ENCODE data around the gene GAB2. TPM values are rescaled to one million over a fixed set of nuclear protein-coding genes. Genes with fewer than 3 reads are reported as not detected.
A peak's percentile ranks its signal among the peaks of the same experiment; 100 is the strongest.
"Not testable (repeated sequence)": the region's sequence is repeated elsewhere in the genome, so short reads cannot be mapped to it uniquely, and the experiment has no call there.

The GAB2 gene
- total RNA-seq, 1 donor from 2014 or later, result 63.3 TPM

GRCh38 chr11:78300108-78300839, 117.3 kb downstream of the GAB2 start:
- ATAC-seq, result no peak
- DNase-seq (ENCODE audit: low spot score), result no peak
- intact Hi-C loops (cut with DNase I), result no loop called here

- ATAC-seq, result no peak
These were observed 118.5 kb downstream of the GAB2 start for GRCh38 chr11:78299000-78299710.

GRCh38 chr11:78298291-78298771, 119.3 kb downstream of the GAB2 start:
- intact Hi-C loops (cut with DNase I), result no loop called here
- ATAC-seq, result no peak
- no peak for DNase-seq (ENCODE audit: low spot score)

More at GRCh38 chr11:78299000-78299710, 118.5 kb downstream of the GAB2 start:
- intact Hi-C loops (cut with DNase I), result no loop called here
- no peak for DNase-seq (ENCODE audit: low spot score)

- intact Hi-C loops (cut with DNase I), result no loop called here
- ATAC-seq (peak; percentile 16), DNase-seq (ENCODE audit: low spot score) (no peak)
These were observed 121.4 kb downstream of the GAB2 start for GRCh38 chr11:78295991-78296930.

DNA sequence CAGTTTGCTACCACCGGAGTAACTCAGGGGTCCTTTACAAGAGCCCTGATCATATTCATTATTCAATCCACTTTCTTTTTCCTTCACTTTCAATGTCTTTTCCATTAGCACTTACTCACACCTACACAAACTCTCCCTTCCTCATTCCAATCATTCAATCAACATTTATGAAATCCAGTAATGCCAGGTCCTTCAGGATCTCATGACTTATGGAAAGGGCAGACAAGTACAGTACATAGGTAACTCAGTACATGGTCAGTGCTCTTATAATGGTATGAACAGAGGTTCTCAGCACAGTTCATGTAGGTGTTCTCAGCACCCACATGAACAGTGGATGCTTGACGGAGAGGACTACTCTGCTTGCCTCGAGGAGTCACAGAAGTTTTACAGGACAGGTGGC, 122.3 kb downstream of the GAB2 start:
- DNase-seq (ENCODE audit: low spot score) (no peak), ATAC-seq (no peak)
- intact Hi-C loops (cut with DNase I), result no loop called here

DNA sequence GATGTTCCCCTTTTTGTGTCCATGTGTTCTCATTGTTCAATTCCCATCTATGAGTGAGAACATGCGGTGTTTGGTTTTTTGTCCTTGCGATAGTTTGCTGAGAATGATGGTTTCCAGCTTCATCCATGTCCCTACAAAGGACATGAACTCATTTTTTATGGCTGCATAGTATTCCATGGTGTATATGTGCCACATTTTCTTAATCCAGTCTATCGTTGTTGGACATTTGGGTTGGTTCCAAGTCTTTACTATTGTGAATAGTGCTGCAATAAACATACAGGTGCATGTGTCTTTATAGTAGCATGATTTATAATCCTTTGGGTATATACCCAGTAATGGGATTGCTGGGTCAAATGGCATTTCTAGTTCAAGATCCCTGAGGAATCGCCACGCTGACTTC, 123.5 kb downstream of the GAB2 start:
- ATAC-seq; intact Hi-C loops (cut with DNase I); DNase-seq (ENCODE audit: low spot score): not testable (repeated sequence)

- DNase-seq (ENCODE audit: low spot score) (no peak), ATAC-seq (no peak)
- intact Hi-C loops (cut with DNase I), result no loop called here
These were observed 124.1 kb downstream of the GAB2 start for GRCh38 chr11:78293536-78293935.

- ATAC-seq (peak; percentile 31), DNase-seq (ENCODE audit: low spot score) (no peak)
- intact Hi-C loops (cut with DNase I), result no loop called here
These were observed 125.4 kb downstream of the GAB2 start for GRCh38 chr11:78292109-78292803.

DNA sequence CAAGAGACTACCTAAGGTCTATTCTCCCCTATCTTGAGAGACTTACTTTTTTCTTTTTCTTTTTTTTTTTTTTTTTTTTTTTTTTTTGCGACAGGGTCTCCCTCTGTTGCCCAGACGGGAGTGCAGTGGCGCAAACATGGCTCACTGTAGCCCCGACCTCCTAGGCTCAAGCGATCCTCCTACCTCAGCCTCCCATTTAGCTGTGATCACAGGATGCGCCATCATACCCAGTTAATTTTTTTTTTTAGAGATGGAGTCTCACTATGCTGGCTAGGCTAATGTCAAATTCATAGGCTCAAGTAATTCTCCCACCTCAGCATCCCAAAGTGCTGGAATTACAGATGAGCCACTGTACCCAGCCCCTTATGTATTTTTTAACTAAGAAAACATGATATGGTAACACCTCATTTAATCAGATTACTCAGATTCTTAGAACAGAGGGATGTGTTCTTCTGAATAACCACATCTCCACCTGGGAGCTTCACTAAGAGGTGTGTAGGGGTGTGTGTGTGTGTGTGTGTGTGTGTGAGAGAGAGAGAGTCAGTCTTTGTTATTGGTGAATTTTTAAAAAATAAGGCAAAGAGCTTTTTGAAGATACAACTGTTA, 126.0 kb downstream of the GAB2 start:
- DNase-seq (ENCODE audit: low spot score) (no peak), ATAC-seq (no peak)
- intact Hi-C loops (cut with DNase I), result no loop called here

DNA sequence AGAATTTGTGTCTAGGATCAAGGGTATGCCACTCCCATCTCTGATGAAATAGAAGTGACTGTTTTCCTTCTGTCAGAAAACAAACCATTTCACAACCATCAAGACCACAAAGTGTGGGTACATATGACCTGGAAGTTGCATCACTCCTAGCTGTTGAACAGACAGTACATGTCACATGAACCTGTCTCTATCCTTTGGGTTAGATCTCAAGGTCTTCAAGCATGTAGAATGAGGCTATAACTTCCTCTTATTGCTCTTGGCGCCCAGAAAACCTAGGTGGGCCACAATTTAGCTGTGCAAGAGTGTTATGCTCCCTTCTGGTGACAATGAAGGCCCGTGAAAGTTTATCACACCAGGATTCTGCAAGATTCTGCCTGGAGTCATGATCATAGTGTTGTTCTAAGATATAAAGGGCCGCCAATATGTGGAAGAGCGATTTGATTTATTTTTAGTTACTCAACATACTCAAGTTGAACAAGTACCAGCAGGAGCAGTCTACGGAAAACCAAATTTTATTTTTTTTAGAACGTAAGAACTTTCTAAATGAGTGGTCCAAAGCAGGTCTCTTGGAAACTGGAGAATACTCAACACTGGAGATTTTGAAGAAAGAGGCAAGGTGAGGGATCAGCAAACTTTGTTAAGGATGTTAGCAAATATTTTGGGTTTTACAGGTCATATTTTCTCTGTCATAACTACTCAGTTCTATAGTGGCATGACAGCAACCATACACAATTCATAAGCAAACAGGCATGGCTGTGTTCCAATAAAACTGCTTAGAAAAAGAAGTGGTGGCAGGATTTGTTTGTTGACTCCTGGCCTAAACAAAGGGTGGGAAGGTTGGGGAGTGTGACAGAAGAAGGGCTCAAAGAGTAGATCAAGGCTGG, 127.1 kb downstream of the GAB2 start:
- peak; percentile 95 for ATAC-seq
- no peak for DNase-seq (ENCODE audit: low spot score)
- intact Hi-C loops (cut with DNase I), result no loop called here

- DNase-seq (ENCODE audit: low spot score) (no peak), ATAC-seq (no peak)
- intact Hi-C loops (cut with DNase I), result no loop called here
These were observed 127.9 kb downstream of the GAB2 start for GRCh38 chr11:78289552-78290292.

- DNase-seq (ENCODE audit: low spot score) (no peak), ATAC-seq (peak; percentile 55)
- intact Hi-C loops (cut with DNase I), result no loop called here
These were observed 133.4 kb downstream of the GAB2 start for GRCh38 chr11:78284260-78284659.

DNA sequence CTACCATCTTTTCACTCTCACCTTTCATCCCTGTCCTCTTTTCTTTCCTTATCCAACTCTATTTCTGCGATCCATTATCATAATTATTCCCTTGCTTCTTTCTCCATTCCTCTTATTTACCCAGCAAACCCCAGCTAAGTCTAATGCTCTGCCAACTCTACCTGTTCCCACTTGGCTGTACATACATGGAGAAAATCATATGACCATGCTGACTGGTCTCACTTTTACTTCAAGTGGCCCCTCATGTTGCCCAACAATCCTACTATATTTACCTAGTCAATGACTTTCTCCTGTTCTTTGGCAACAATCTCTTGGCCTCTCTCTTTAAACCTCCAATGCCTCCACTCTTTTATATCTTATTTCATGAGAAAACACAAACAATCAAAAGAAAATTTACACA, 134.8 kb downstream of the GAB2 start:
- DNase-seq (ENCODE audit: low spot score) (no peak), ATAC-seq (no peak)
- intact Hi-C loops (cut with DNase I), result no loop called here

GRCh38 chr11:78281511-78281910, 136.1 kb downstream of the GAB2 start:
- DNase-seq (ENCODE audit: low spot score) (no peak), ATAC-seq (no peak)
- intact Hi-C loops (cut with DNase I), result no loop called here

GRCh38 chr11:78277314-78277994, 140.2 kb downstream of the GAB2 start:
- ATAC-seq (peak; percentile 43), DNase-seq (ENCODE audit: low spot score) (no peak)
- intact Hi-C loops (cut with DNase I), result no loop called here

- DNase-seq (ENCODE audit: low spot score), result no peak
- no peak for ATAC-seq
- intact Hi-C loops (cut with DNase I), result no loop called here
These were observed 141.3 kb downstream of the GAB2 start for GRCh38 chr11:78276311-78276710.
